ENCODE results near the gene HCRTR2.
"Not testable (repeated sequence)": the region's sequence is repeated elsewhere in the genome, so short reads cannot be mapped to it uniquely, and the experiment has no call there.

HCRTR2 gene

GRCh38 chr6:55174211-55175026, at the start of gene HCRTR2:
TSS of gene HCRTR2 (plus strand) at chr6:55174515. CDS start at chr6:55174588, 73 bp downstream.
- DNase-seq (ENCODE audit: low read depth in 1 of 2, low spot score in 1 of 2) = no peak

GRCh38 chr6:55130806-55131324, 43.5 kb upstream of the HCRTR2 start:
- DNase-seq (ENCODE audit: low read depth in 1 of 2, low spot score in 1 of 2) = no peak

GRCh38 chr6:55131616-55132015, 42.7 kb upstream of the HCRTR2 start:
- no peak for DNase-seq (ENCODE audit: low read depth in 1 of 2, low spot score in 1 of 2)

GRCh38 chr6:55136916-55137315, 37.4 kb upstream of the HCRTR2 start:
- no peak for DNase-seq (ENCODE audit: low read depth in 1 of 2, low spot score in 1 of 2)

GRCh38 chr6:55137929-55138693, 36.2 kb upstream of the HCRTR2 start:
- no peak for DNase-seq (ENCODE audit: low read depth in 1 of 2, low spot score in 1 of 2)

- no peak for DNase-seq (ENCODE audit: low read depth in 1 of 2, low spot score in 1 of 2)
Observed at GRCh38 chr6:55141611-55142010, 32.7 kb upstream of the HCRTR2 start.

- no peak for DNase-seq (ENCODE audit: low read depth in 1 of 2, low spot score in 1 of 2)
Observed at GRCh38 chr6:55142610-55143009, 31.7 kb upstream of the HCRTR2 start.

- no peak for DNase-seq (ENCODE audit: low read depth in 1 of 2, low spot score in 1 of 2)
Observed at GRCh38 chr6:55153284-55153683, 21.0 kb upstream of the HCRTR2 start.

GRCh38 chr6:55158784-55159183, 15.5 kb upstream of the HCRTR2 start:
- DNase-seq (ENCODE audit: low read depth in 1 of 2, low spot score in 1 of 2) = not testable (repeated sequence)

GRCh38 chr6:55167860-55168259, 6.5 kb upstream of the HCRTR2 start:
- no peak for DNase-seq (ENCODE audit: low read depth in 1 of 2, low spot score in 1 of 2)

GRCh38 chr6:55175078-55176049, 1.0 kb downstream of the HCRTR2 start:
- no peak for DNase-seq (ENCODE audit: low read depth in 1 of 2, low spot score in 1 of 2)

GRCh38 chr6:55176958-55177357, 2.6 kb downstream of the HCRTR2 start:
- DNase-seq (ENCODE audit: low read depth in 1 of 2, low spot score in 1 of 2) = no peak

GRCh38 chr6:55180258-55180657, 5.9 kb downstream of the HCRTR2 start:
- no peak for DNase-seq (ENCODE audit: low read depth in 1 of 2, low spot score in 1 of 2)

GRCh38 chr6:55182016-55182650, 7.8 kb downstream of the HCRTR2 start:
- no peak for DNase-seq (ENCODE audit: low read depth in 1 of 2, low spot score in 1 of 2)

- DNase-seq (ENCODE audit: low read depth in 1 of 2, low spot score in 1 of 2) = no peak
Observed at GRCh38 chr6:55184782-55185530, 10.6 kb downstream of the HCRTR2 start.

GRCh38 chr6:55198715-55199114, 24.4 kb downstream of the HCRTR2 start:
- no peak for DNase-seq (ENCODE audit: low read depth in 1 of 2, low spot score in 1 of 2)

- DNase-seq (ENCODE audit: low read depth in 1 of 2, low spot score in 1 of 2) = no peak
Observed at GRCh38 chr6:55199239-55199638, 24.9 kb downstream of the HCRTR2 start.

- DNase-seq (ENCODE audit: low read depth in 1 of 2, low spot score in 1 of 2) = no peak
Observed at GRCh38 chr6:55208478-55209458, 34.5 kb downstream of the HCRTR2 start.

- no peak for DNase-seq (ENCODE audit: low read depth in 1 of 2, low spot score in 1 of 2)
Observed at GRCh38 chr6:55210952-55211351, 36.6 kb downstream of the HCRTR2 start.
